Measurements from ENCODE around the gene DPH1.

DNA sequence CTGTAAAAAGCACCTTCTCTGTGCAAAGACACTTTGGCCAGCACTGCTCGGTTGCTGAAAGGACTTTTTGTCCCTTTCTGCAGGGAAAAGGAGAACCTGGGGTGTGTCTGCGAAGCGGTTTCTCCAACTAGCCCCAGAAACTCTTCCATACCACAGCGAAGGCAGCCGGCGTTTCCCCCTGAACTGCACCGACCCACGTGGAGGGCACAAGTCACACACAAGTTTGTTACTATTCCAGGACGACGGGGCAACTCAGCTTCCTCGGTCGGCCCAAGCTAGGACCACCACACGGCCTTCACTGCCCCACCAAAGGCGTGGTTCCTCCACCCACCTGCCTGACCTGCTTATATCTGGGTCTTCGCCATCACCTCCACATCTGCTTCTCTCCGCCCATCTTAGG is 6.7 kb upstream of the DPH1 start:
- TF ChIP-seq, protein P1, sequence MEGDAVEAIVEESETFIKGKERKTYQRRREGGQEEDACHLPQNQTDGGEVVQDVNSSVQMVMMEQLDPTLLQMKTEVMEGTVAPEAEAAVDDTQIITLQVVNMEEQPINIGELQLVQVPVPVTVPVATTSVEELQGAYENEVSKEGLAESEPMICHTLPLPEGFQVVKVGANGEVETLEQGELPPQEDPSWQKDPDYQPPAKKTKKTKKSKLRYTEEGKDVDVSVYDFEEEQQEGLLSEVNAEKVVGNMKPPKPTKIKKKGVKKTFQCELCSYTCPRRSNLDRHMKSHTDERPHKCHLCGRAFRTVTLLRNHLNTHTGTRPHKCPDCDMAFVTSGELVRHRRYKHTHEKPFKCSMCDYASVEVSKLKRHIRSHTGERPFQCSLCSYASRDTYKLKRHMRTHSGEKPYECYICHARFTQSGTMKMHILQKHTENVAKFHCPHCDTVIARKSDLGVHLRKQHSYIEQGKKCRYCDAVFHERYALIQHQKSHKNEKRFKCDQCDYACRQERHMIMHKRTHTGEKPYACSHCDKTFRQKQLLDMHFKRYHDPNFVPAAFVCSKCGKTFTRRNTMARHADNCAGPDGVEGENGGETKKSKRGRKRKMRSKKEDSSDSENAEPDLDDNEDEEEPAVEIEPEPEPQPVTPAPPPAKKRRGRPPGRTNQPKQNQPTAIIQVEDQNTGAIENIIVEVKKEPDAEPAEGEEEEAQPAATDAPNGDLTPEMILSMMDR (IDR thresholded peaks at IDR 0.05) = no peak
- TF ChIP-seq POLR2A (IDR thresholded peaks at IDR 0.05) = no peak
- TF ChIP-seq POLR2AphosphoS5 (IDR thresholded peaks at IDR 0.05) = no peak
- no peak for TF ChIP-seq EP300 (IDR thresholded peaks at IDR 0.05)

Data from sigmoid colon (tissue), 4 donors.